HCT116 (cell line): ENCODE results near the gene MOV10. TPM values are rescaled to one million over a fixed set of nuclear protein-coding genes. Genes with fewer than 3 reads are reported as not detected.

Experiments used
- ATAC-seq: fragments of 200-7000 bp; cut with Tn5 transposase; 2 replicates; pipeline ENCODE4 v1.9.1; 2020; ENCODE audit warnings: mild to moderate bottlenecking, moderate library complexity
- BruUV-seq: library from RNA; stranded (reverse); fragments of 400-500 nt; replicated peaks from 2 replicates; lab custom pipeline; 2021; lab: Mats Ljungman, UMichigan
- CTCF ChIA-PET: fragments of 300-600 bp; sonication (Branson Sonifier 250); formaldehyde crosslinking; loops from one replicate; lab custom pipeline; 2021; ENCODE audit warnings: antibody characterized with exemption; lab: Charles Lee
- POLR2A ChIA-PET: fragments of 300-600, 350-600 bp; sonication (Branson Sonifier 250); formaldehyde crosslinking; loops from one replicate; lab custom pipeline; 2021; ENCODE audit warnings: antibody characterized with exemption; lab: Charles Lee
- RAD21 ChIA-PET, 2 experiments: fragments of 300-600 bp; sonication (Branson Sonifier 250); formaldehyde crosslinking; loops; one replicate each; lab custom pipeline; 2023; ENCODE audit warnings: low total read pairs in 2 of 2; ENCODE audit not compliant: uncharacterized antibody in 2 of 2, unreplicated experiment in 2 of 2, low non-redundant PET in 1 of 2; lab: Charles Lee
- DNase-seq: peaks from one replicate; pipeline ENCODE4 v3.0.0-alpha.2; 2010; ENCODE audit warnings: low read depth, low spot score
- H2AFZ ChIP-seq: fragments of 200-600 bp; shearing (Covaris generic), sonication (generic); 2 replicates; pipeline ENCODE4 v1.6.1; 2017; ENCODE audit warnings: low read depth, mixed run types, mixed read lengths, antibody characterized with exemption, low read length; ENCODE audit not compliant: poor library complexity, severe bottlenecking
- H3K27ac ChIP-seq: 2 replicates; pipeline ENCODE4 v1.5.1; 2012; ENCODE audit warnings: low read depth, low read length
- H3K27me3 ChIP-seq: fragments of 200-600 bp; sonication (generic); 2 replicates; pipeline ENCODE4 v1.6.1; 2016; ENCODE audit warnings: mixed run types, low read length, mixed read lengths; ENCODE audit not compliant: insufficient read depth
- H3K36me3 ChIP-seq, 2 experiments: fragments of 200-500 bp in 1 of 2; fragments of 200-600 bp in 1 of 2; sonication (Bioruptor generic) in 1 of 2; sonication (generic) in 1 of 2; 2 replicates each; pipeline versions ENCODE4 v1.5.1 to v1.6.1; 2014 to 2016; ENCODE audit warnings: low read length in 2 of 2, inconsistent platforms in 1 of 2, mixed read lengths in 1 of 2, mixed run types in 1 of 2; ENCODE audit not compliant: insufficient read depth in 2 of 2, control insufficient read depth in 1 of 2
- H3K4me1 ChIP-seq, 2 experiments: fragments of 200-600 bp in 1 of 2; sonication (generic) in 1 of 2; 2 replicates each; pipeline versions ENCODE4 v1.5.1 to v1.6.1; 2012 to 2017; ENCODE audit warnings: low read length in 2 of 2, inconsistent platforms in 1 of 2, mild to moderate bottlenecking in 1 of 2, mixed read lengths in 1 of 2, mixed run types in 1 of 2, moderate library complexity in 1 of 2; ENCODE audit not compliant: insufficient read depth in 2 of 2, control insufficient read depth in 1 of 2
- H3K4me2 ChIP-seq: fragments of 200-600 bp; sonication (generic); 2 replicates; pipeline ENCODE4 v1.6.1; 2017; ENCODE audit warnings: mixed run types, low read length, mixed read lengths
- H3K4me3 ChIP-seq, 2 experiments: fragments of 200-600 bp in 1 of 2; sonication (generic) in 1 of 2; replicated peaks in 1 of 2; 2 replicates each; pipeline ENCODE4 v1.5.1; 2011 to 2016; ENCODE audit warnings: low read length in 2 of 2, control low read depth in 1 of 2, low read depth in 1 of 2, mild to moderate bottlenecking in 1 of 2, mixed read lengths in 1 of 2, mixed run types in 1 of 2
- H3K79me2 ChIP-seq: fragments of 200-600 bp; sonication (generic); 2 replicates; pipeline ENCODE4 v1.6.1; 2017; ENCODE audit warnings: mild to moderate bottlenecking, mixed run types, low read length, moderate library complexity, mixed read lengths; ENCODE audit not compliant: insufficient read depth
- H3K9ac ChIP-seq: fragments of 200-600 bp; sonication (generic); 2 replicates; pipeline ENCODE4 v1.6.1; 2016; ENCODE audit warnings: low read length, mixed read lengths
- H3K9me2 ChIP-seq: fragments of 200-600 bp; sonication (generic), shearing (Covaris generic); 2 replicates; pipeline ENCODE4 v1.6.1; 2017; ENCODE audit warnings: mixed run types, mild to moderate bottlenecking, moderate library complexity; ENCODE audit not compliant: insufficient read depth
- H3K9me3 ChIP-seq, 2 experiments: fragments of 200-500 bp in 1 of 2; fragments of 200-600 bp in 1 of 2; sonication (Bioruptor generic) in 1 of 2; sonication (generic) in 1 of 2; 2 replicates each; pipeline ENCODE4 v1.6.1; 2014 to 2017; ENCODE audit warnings: low read length in 2 of 2, mixed read lengths in 2 of 2, inconsistent platforms in 1 of 2, low read depth in 1 of 2, mild to moderate bottlenecking in 1 of 2, mixed run types in 1 of 2, moderate library complexity in 1 of 2; ENCODE audit not compliant: control insufficient read depth in 1 of 2, insufficient read depth in 1 of 2
- H4K20me1 ChIP-seq: fragments of 200-600 bp; sonication (generic), shearing (Covaris generic); 2 replicates; pipeline ENCODE4 v1.6.1; 2017; ENCODE audit warnings: mixed run types, mild to moderate bottlenecking, moderate library complexity; ENCODE audit not compliant: insufficient read depth
- CEBPB ChIP-seq: IDR thresholded peaks from 2 replicates; pipeline ENCODE4 v1.6.1; 2012; ENCODE audit warnings: low read depth
- EGR1 ChIP-seq: IDR thresholded peaks from 2 replicates; pipeline ENCODE4 v1.6.1; 2012; ENCODE audit warnings: low read depth
- ELF1 ChIP-seq: IDR thresholded peaks from 2 replicates; pipeline ENCODE4 v1.6.1; 2012; ENCODE audit warnings: low read depth, borderline replicate concordance
- EZH2 ChIP-seq: fragments of 200-600 bp; sonication (generic); IDR thresholded peaks from 2 replicates; pipeline ENCODE4 v1.6.1; 2017; ENCODE audit warnings: antibody characterized with exemption, mixed run types
- EZH2phosphoT487 ChIP-seq: fragments of 200-600 bp; IDR thresholded peaks from 2 replicates; pipeline ENCODE4 v1.6.1; 2018; ENCODE audit warnings: antibody characterized with exemption, borderline replicate concordance
- FOSL1 ChIP-seq: IDR thresholded peaks from 2 replicates; pipeline ENCODE4 v1.6.1; 2012; ENCODE audit warnings: low read depth
- POLR2AphosphoS5 ChIP-seq: IDR thresholded peaks from 2 replicates; pipeline ENCODE4 v1.6.1; 2011; ENCODE audit warnings: mild to moderate bottlenecking, low read depth, low read length, moderate library complexity
- RAD21 ChIP-seq: IDR thresholded peaks from 2 replicates; pipeline ENCODE4 v1.6.1; 2012; ENCODE audit warnings: low read depth, mild to moderate bottlenecking
- SRF ChIP-seq: IDR thresholded peaks from 2 replicates; pipeline ENCODE4 v1.6.1; 2012; ENCODE audit warnings: low read depth
- ZFX ChIP-seq: fragments of 450-650 bp; IDR thresholded peaks from 2 replicates; pipeline ENCODE4 v1.6.1; 2017
- ZNF274 ChIP-seq: fragments of 200-500 bp; sonication (Bioruptor generic); IDR thresholded peaks from 2 replicates; pipeline ENCODE4 v1.6.1; 2014; ENCODE audit warnings: mild to moderate bottlenecking, low read depth, low read length, inconsistent platforms
- intact Hi-C: fragments of 100-400 bp; cut with micrococcal nuclease; formaldehyde crosslinking; loops from 2 replicates; pipeline ENCODE4 v1.10.0; 2022
- total RNA-seq: library from RNA; stranded (reverse); gene quantifications from one replicate; pipeline ENCODE4 v1.2.1, GENCODE V29; 2021; ENCODE audit not compliant: unreplicated experiment
- TF ChIP-seq, protein P1 (sequence below): IDR thresholded peaks from 2 replicates; pipeline ENCODE4 v1.6.1; 2012
- TF ChIP-seq, protein P2 (sequence below): IDR thresholded peaks from 2 replicates; pipeline ENCODE4 v1.6.1; 2012

The MOV10 gene
- total RNA-seq, 1 experiment from 2014 or later, result 109 TPM

DNA sequence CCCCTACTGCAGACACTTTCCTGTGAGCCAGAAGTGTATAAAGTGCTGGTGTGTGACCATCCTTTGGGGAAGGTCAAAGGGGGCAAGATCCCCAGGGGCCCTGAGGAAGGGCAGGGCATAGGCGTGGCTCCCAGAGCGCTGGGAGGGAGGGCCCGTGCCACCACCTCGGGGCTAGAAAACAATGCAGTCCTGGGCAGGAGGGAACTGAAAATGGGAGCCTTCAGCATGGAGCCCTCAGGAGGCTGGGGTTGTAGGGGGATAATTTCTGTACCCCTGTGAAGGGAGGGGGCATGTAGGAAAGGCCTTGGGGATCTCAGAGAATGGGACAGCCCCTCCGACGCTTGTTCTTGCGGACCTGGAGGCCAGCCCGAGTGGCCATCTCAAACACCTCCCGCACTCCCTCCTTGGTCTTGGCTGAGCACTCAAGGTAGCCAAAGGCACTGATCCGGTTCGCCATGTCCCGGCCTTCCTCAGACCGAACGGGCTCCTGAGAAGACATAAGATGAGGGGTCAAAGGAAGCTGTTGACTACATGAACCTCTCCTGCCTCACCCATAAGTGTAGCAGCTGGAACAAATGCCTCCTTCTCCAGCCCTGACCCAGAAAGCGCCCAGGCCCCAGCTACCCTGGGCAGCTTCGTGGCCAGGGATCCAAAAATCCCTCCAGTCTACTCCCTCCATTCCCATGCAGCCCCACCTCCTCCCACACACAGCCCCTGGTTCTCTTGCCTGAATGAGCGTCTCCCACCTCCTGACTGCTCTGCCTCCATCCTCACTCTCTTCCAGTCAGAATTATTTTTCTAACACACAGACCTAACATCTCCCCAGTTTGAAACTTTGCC lies 27.0 kb downstream of the MOV10 start:
- no peak for DNase-seq
- intact Hi-C loops, result loop anchor here (10.0 kb wide), 1 partner anchor 177 kb away; no protein-coding TSS in a partner anchor

DNA sequence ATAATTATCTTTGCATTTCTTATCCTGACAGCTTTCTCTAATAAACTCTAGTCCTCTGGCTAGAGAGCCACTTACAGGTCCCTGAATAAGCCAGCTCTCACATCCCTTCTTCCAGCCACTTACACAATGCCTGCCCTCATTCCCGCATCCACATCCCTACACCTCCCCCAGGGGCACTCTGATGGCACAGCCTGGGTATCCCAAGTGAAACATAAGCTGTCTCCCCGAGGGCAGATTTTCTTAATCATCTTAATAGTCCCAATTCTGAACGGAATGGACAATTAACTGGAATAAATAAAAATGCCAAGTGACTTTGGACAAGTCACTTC lies 27.6 kb downstream of the MOV10 start:
- H3K9me3 ChIP-seq, result no peaks in the 10 kb centered on the region
- no peak overlapping the region for H3K4me3 ChIP-seq
- CTCF ChIA-PET, result no interaction called here
- H3K4me2 ChIP-seq, result peak overlapping the region; percentile 76
- no peak overlapping the region for H3K9ac ChIP-seq
- no peaks in the 10 kb centered on the region for H3K9me2 ChIP-seq
- intact Hi-C loops, result loop anchor here (10.0 kb wide), 1 partner anchor 177 kb away; no protein-coding TSS in a partner anchor
- H4K20me1 ChIP-seq, result no peaks in the 10 kb centered on the region
- no peaks in the 10 kb centered on the region for H3K27me3 ChIP-seq
- DNase-seq (no peak), ATAC-seq (no peak)
- TF ChIP-seq EZH2phosphoT487 (no peak), ZFX (no peak), SRF (no peak), ELF1 (no peak), ZNF274 (no peak), CEBPB (no peak), EZH2 (no peak)
- TF ChIP-seq, protein P1, sequence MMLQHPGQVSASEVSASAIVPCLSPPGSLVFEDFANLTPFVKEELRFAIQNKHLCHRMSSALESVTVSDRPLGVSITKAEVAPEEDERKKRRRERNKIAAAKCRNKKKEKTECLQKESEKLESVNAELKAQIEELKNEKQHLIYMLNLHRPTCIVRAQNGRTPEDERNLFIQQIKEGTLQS, result no peak
- TF ChIP-seq, protein P2, sequence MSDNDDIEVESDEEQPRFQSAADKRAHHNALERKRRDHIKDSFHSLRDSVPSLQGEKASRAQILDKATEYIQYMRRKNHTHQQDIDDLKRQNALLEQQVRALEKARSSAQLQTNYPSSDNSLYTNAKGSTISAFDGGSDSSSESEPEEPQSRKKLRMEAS, result no peak
- peaks cover 2 to 23% of the 10 kb centered on the region in 2 experiments; a peak in 1 of 4 replicates for H3K36me3 ChIP-seq
- BruUV-seq, result no TSS peak
- POLR2A ChIA-PET, result no interaction called here
- H2AFZ ChIP-seq, result no peak overlapping the region
- H3K27ac ChIP-seq, result peak overlapping the region; percentile 73; the same call in 1 of the 2 replicates
- peaks cover 53 to 75% of the 10 kb centered on the region in 2 experiments for H3K4me1 ChIP-seq
- RAD21 ChIA-PET, result no interaction called here
- H3K79me2 ChIP-seq, result peaks cover 39% of the 10 kb centered on the region

More for the DNA sequence above, 27.0 kb downstream of the MOV10 start:
- TSS peak; percentile 13 for BruUV-seq
- CTCF ChIA-PET, result interaction anchor here (1.2 kb wide), 1 partner anchor 305 kb away, joined by 3 read pairs; the partner anchor contains the start of gene CTTNBP2NL
- no peak for ATAC-seq
- Histone ChIP-seq H2AFZ (no peak overlapping the region), H3K4me3 (peak overlapping the region in 1 of 2 experiments; percentile 31; a peak in 1 of 4 replicates), H4K20me1 (no peaks in the 10 kb centered on the region), H3K27me3 (no peaks in the 10 kb centered on the region), H3K9me2 (no peaks in the 10 kb centered on the region), H3K27ac (peak overlapping the region; percentile 73), H3K36me3 (peaks cover 2 to 23% of the 10 kb centered on the region in 2 experiments; a peak in 2 of 4 replicates), H3K9ac (peak overlapping the region; percentile 47), H3K4me2 (peak overlapping the region; percentile 76), H3K4me1 (peaks cover 53 to 75% of the 10 kb centered on the region in 2 experiments), H3K79me2 (peaks cover 35% of the 10 kb centered on the region), H3K9me3 (no peaks in the 10 kb centered on the region)
- POLR2A ChIA-PET, result interaction anchor here (2.4 kb wide), 1 partner anchor 27 kb away, joined by 9 read pairs; the partner anchor contains the start of gene MOV10
- TF ChIP-seq SRF, result no peak
- TF ChIP-seq ZFX, result no peak
- peak; percentile 7; the same call in 1 of the 2 replicates for TF ChIP-seq POLR2AphosphoS5
- no peak for TF ChIP-seq EGR1
- no peak for TF ChIP-seq FOSL1
- TF ChIP-seq EZH2phosphoT487, result no peak
- TF ChIP-seq RAD21, result no peak
- RAD21 ChIA-PET, result no interaction called here
